Measurements from ENCODE around the gene SDHC.
"Not testable (repeated sequence)": the region's sequence is repeated elsewhere in the genome, so short reads cannot be mapped to it uniquely, and the experiment has no call there.

SDHC gene

GRCh38 chr1:161309868-161310267 is 4.3 kb upstream of the SDHC start, which contains the start of gene MPZ:
Gene MPZ (minus strand): TSS chr1:161309968. CDS start chr1:161309905, 63 bp downstream.
- H3K4me3 ChIP-seq (ENCODE audit: low read length) = no peak within 1 kb of the TSS
- TF ChIP-seq CTCF (conservative IDR thresholded peaks at IDR 0.05; ENCODE audit: low read length) = no peak
- DNase-seq (ENCODE audit: low read depth) = no peak

- DNase-seq (ENCODE audit: low read depth) = no peak
- TF ChIP-seq CTCF (conservative IDR thresholded peaks at IDR 0.05; ENCODE audit: low read length) = no peak
- no peak overlapping the region for H3K4me3 ChIP-seq (ENCODE audit: low read length)
Measured at GRCh38 chr1:161311595-161312181, 2.5 kb upstream of the SDHC start.

- peak overlapping the region; percentile 98 for H3K4me3 ChIP-seq (ENCODE audit: low read length)
- no peak for TF ChIP-seq CTCF (conservative IDR thresholded peaks at IDR 0.05; ENCODE audit: low read length)
- DNase-seq (ENCODE audit: low read depth) = no peak
Measured at GRCh38 chr1:161313554-161314200, 504 bp upstream of the SDHC start.

GRCh38 chr1:161315841-161316674 is 1.9 kb downstream of the SDHC start:
- DNase-seq (ENCODE audit: low read depth) = not testable (repeated sequence)

GRCh38 chr1:161324020-161324419 is 9.8 kb downstream of the SDHC start:
- DNase-seq (ENCODE audit: low read depth) = no peak
- TF ChIP-seq CTCF (conservative IDR thresholded peaks at IDR 0.05; ENCODE audit: low read length) = no peak

More at GRCh38 chr1:161315841-161316674, 1.9 kb downstream of the SDHC start:
- not testable (repeated sequence) for H3K4me3 ChIP-seq (ENCODE audit: low read length)

GRCh38 chr1:161330346-161330745 is 16.2 kb downstream of the SDHC start:
- no peak for TF ChIP-seq CTCF (conservative IDR thresholded peaks at IDR 0.05; ENCODE audit: low read length)
- H3K4me3 ChIP-seq (ENCODE audit: low read length) = no peak overlapping the region
- no peak for DNase-seq (ENCODE audit: low read depth)

More at GRCh38 chr1:161324020-161324419, 9.8 kb downstream of the SDHC start:
- no peak overlapping the region for H3K4me3 ChIP-seq (ENCODE audit: low read length)

- no peak for DNase-seq (ENCODE audit: low read depth)
- TF ChIP-seq CTCF (conservative IDR thresholded peaks at IDR 0.05; ENCODE audit: low read length) = no peak
Measured at GRCh38 chr1:161333166-161333565, 19.0 kb downstream of the SDHC start.

More at GRCh38 chr1:161333166-161333565, 19.0 kb downstream of the SDHC start:
- H3K4me3 ChIP-seq (ENCODE audit: low read length) = no peak overlapping the region
